Measurements from ENCODE around the gene RPL10A. TPM values are rescaled to one million over a fixed set of nuclear protein-coding genes. Genes with fewer than 3 reads are reported as not detected.

Gene RPL10A
- polyA plus RNA-seq, 4 donors: 1,735 to 2,163 (median 2,054) TPM

GRCh38 chr6:35445691-35446090, 22.5 kb upstream of the RPL10A start:
- DNase-seq (ENCODE audit: low read depth in 4 of 4, low spot score in 2 of 4): no peak

DNA sequence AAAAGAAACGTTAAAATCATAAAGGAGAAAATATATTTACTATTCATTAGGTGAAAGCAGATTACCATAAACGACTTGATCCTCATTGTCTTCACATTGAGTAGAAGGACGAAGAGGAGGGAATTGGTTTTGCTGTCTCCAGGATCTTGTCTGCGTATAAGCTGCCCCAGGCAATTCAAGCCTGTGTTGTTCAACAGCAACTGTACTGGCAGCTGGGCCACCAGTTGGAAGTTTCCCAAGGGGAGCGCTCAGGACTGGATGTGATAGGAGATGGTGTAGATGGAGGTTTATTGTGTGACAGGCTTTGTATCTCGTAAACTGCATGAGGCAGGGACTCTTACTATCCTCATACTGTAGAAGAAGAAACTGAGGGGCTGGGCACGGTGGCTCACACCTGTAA, 20.0 kb upstream of the RPL10A start:
- no peak for DNase-seq (ENCODE audit: low read depth in 4 of 4, low spot score in 2 of 4)

DNA sequence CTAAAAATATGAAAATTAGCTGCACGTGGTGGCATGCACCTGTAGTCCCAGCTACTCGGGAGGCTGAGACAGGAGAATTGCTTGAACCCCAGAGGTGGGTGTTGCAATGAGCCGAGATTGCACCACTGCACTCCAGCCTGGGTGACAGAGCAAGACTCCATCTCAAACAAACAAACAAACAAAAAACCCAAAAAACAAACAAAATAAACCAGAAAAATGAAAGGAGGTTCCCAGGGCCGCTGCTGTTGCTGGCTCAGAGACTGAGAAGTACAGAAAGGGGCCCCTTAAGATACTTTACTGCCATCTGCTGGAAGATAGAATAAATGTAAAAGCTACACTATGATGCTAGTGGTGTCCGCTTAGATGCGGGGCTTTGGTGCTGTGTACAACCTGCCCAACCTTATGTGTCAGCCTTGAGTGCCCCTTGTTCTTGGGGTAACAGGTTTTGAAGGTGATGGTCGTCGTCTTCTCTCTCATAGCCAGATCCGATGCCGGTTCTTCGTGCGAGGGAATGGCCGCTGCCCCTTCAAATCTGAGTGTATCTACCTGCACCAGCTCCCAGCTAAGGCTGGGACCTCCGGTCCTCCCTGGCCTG, 18.8 kb upstream of the RPL10A start:
- DNase-seq (ENCODE audit: low read depth in 4 of 4, low spot score in 2 of 4): peak in 1 of 4 donors; percentile 62

- no peak for DNase-seq (ENCODE audit: low read depth in 4 of 4, low spot score in 2 of 4)
Observed at GRCh38 chr6:35451354-35452182, 16.6 kb upstream of the RPL10A start.

DNA sequence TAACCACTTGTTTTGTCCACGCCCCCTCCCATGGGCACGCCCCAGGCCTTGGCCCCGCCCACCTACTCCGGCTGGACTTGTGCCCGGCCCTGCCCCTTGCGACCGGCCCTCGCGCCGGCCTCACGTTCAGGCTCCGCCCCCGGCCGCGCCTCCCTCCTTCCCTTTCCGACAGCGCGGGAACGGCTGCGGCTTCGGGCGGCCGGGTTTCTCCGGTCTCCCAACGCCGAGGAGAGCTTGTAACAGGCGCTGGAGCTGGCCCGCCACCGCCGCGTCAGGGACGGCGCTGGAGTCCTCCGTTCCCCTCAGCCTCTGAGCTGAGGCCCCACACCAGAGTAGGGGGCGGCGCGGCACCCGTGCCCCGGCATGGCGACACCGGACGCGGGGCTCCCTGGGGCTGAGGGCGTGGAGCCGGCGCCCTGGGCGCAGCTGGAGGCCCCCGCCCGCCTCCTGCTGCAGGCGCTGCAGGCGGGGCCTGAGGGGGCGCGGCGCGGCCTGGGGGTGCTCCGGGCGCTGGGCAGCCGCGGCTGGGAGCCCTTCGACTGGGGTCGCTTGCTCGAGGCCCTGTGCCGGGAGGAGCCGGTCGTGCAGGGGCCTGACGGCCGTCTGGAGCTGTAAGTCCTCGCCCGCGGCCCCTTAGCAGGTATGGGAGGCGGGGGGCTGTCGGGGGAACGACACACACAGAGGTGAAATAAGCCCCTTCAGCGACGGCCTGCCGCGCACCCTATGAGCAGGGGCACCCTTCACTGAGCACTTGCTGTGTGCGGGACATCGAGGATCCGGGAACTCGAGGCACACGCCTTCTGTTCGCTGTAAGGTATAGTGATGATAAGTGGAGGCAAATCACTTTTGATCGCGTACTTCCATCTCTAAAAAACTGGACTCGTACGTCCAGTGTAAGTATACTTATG, 15.8 kb upstream of the RPL10A start, which contains the start of gene FANCE:
FANCE (plus strand) TSS at position 156 of the 908 bp plus-strand sequence; CDS start at position 364, 208 bp downstream.
- peak in 3 of 4 donors; percentile 82 to 91 (median 89) for DNase-seq (ENCODE audit: low read depth in 4 of 4, low spot score in 2 of 4)

DNA sequence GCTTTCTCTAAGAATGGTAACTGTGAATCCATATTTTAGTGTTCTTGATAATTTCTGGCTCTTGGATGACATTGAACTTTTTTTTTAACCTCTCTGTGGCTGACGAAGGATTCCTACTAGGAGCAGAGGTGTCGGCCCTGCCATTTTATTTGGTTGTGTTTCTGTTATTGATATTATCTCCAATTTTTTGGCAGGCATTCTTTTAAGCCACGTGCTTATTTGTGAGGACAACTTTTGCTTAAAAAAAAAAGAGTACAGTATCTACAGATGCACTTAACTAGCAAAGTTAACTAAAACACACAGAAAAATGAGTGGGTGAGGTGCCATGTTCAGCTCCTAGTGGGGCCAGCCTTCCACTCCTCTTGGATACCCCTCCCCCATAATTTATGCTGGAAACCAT, 15.0 kb upstream of the RPL10A start:
- no peak for DNase-seq (ENCODE audit: low read depth in 4 of 4, low spot score in 2 of 4)

- no peak for DNase-seq (ENCODE audit: low read depth in 4 of 4, low spot score in 2 of 4)
Observed at GRCh38 chr6:35454391-35455110, 13.7 kb upstream of the RPL10A start.

DNA sequence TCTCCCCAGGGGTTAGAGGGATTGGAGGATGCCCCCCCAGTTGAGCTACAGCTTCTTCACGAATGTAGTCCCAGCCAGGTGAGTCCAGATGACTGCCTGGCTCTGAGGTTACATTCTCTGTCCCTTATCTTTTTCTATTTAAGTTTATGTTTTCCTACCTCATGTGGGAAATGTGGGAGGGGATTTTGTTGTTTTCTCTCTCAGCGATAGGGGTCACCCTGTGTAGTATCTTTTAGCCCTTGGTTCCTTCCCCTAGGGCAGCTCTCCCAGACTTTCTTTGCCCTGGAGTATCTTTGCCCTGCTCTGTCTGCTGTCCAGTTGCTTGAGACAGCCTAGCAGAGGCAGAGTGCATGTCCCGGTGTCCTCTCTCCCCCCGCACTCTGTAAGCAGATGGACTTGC, 10.3 kb upstream of the RPL10A start:
- DNase-seq (ENCODE audit: low read depth in 4 of 4, low spot score in 2 of 4): no peak

GRCh38 chr6:35461270-35461669, 6.9 kb upstream of the RPL10A start:
- no peak for DNase-seq (ENCODE audit: low read depth in 4 of 4, low spot score in 2 of 4)

DNA sequence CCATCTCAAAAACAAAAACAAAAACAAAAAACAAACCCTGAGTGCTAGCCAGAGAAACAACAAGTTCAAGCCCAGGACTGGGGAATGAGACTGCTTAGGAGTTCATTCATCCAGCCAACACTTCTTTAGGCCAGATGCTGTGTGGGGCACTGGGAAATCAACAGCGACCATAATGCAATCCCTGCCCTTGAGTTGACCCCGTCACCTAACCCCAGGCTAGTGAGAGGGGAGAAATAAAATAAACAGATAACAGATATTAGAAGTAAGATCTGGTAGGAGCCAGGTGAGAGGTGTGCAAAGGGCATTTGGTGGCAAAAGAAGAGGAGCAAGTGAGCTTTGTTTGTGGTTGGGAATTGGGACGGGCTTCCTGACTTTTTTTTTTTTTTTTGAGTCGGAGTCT, 4.9 kb upstream of the RPL10A start:
- no peak for DNase-seq (ENCODE audit: low read depth in 4 of 4, low spot score in 2 of 4)

DNA sequence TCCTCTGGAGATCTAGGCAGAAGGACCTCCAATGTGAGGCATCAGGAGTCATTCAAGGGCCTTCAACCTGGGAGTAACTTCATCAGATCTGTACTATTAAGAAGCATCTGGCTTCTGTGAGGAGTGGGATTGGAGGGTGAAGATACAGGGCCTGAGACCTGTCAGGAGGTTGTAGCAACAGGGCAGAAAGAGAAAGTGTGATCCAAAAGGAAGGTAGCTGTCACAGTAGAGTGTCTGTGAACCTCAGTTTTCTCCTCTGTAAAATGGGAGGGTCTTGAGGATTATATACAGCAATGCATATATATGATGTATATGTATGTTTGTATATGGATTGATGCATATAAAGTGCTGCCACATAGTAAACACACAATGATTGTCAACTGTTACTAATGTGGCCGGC, 2.6 kb upstream of the RPL10A start:
- DNase-seq (ENCODE audit: low read depth in 4 of 4, low spot score in 2 of 4): no peak

GRCh38 chr6:35468980-35469750, 964 bp downstream of the RPL10A start:
- no peak for DNase-seq (ENCODE audit: low read depth in 4 of 4, low spot score in 2 of 4)

DNA sequence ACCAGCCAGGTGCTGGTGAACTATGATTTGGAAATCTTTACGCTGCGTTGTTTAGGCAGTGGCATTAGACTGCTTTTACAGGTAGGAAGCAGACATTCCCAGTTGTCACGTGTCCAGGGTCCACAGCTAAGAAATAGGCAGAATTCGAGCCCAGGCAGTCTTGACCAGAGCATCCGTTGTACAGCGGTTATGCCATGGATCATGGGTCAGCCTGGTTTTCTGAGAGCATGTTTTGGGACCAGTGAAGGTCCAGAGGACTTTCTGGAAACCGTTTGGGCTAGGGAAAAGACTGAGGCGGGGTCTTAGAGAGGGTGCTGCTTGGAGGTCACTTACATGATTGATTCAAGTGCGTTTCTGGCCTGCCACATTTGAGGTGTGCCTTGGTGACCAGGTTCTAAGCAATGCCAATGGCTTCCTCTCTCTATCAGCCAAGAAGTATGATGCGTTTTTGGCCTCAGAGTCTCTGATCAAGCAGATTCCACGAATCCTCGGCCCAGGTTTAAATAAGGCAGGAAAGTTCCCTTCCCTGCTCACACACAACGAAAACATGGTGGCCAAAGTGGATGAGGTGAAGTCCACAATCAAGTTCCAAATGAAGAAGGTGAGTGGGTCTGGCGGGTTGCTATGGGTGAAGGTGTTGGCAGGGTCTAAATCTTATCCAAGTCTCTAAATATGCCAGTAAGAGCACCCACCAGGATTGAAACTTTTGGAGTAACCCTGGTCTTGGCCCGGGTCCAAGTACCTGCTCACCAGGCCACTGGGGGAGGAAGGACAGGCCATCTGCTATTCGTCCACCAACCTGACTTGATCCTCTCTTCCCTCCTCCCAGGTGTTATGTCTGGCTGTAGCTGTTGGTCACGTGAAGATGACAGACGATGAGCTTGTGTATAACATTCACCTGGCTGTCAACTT, 1.8 kb downstream of the RPL10A start:
- DNase-seq (ENCODE audit: low read depth in 4 of 4, low spot score in 2 of 4): no peak

GRCh38 chr6:35470663-35471120, 2.5 kb downstream of the RPL10A start:
- DNase-seq (ENCODE audit: low read depth in 4 of 4, low spot score in 2 of 4): no peak

- DNase-seq (ENCODE audit: low read depth in 4 of 4, low spot score in 2 of 4): no peak
Observed at GRCh38 chr6:35471836-35472345, 3.7 kb downstream of the RPL10A start.

GRCh38 chr6:35473075-35473849, 5.1 kb downstream of the RPL10A start:
- no peak for DNase-seq (ENCODE audit: low read depth in 4 of 4, low spot score in 2 of 4)

- DNase-seq (ENCODE audit: low read depth in 4 of 4, low spot score in 2 of 4): no peak
Observed at GRCh38 chr6:35473850-35474130, 5.6 kb downstream of the RPL10A start.

All from left renal cortex interstitium (tissue), 4 donors.